Measurements from ENCODE around the gene KREMEN1.
"Not testable (repeated sequence)": the region's sequence is repeated elsewhere in the genome, so short reads cannot be mapped to it uniquely, and the experiment has no call there.

The KREMEN1 gene

GRCh38 chr22:29030618-29031226, 42.1 kb upstream of the KREMEN1 start:
- H3K4me3 ChIP-seq (ENCODE audit: control insufficient read depth, low read depth, low read length), result peak overlapping the region; percentile 50
- TF ChIP-seq, protein P1, sequence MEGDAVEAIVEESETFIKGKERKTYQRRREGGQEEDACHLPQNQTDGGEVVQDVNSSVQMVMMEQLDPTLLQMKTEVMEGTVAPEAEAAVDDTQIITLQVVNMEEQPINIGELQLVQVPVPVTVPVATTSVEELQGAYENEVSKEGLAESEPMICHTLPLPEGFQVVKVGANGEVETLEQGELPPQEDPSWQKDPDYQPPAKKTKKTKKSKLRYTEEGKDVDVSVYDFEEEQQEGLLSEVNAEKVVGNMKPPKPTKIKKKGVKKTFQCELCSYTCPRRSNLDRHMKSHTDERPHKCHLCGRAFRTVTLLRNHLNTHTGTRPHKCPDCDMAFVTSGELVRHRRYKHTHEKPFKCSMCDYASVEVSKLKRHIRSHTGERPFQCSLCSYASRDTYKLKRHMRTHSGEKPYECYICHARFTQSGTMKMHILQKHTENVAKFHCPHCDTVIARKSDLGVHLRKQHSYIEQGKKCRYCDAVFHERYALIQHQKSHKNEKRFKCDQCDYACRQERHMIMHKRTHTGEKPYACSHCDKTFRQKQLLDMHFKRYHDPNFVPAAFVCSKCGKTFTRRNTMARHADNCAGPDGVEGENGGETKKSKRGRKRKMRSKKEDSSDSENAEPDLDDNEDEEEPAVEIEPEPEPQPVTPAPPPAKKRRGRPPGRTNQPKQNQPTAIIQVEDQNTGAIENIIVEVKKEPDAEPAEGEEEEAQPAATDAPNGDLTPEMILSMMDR (IDR thresholded peaks at IDR 0.05; ENCODE audit: control insufficient read depth, insufficient read depth, low read depth, low read length, missing control alignments), result no peak
- DNase-seq (ENCODE audit: low read depth), result peak; percentile 14

GRCh38 chr22:29031227-29032011, 41.4 kb upstream of the KREMEN1 start:
- TF ChIP-seq, protein P1 (IDR thresholded peaks at IDR 0.05; ENCODE audit: control insufficient read depth, insufficient read depth, low read depth, low read length, missing control alignments), result peak; percentile 18
- H3K4me3 ChIP-seq (ENCODE audit: control insufficient read depth, low read depth, low read length), result peak overlapping the region; percentile 50
- peak; percentile 67 for DNase-seq (ENCODE audit: low read depth)

DNA sequence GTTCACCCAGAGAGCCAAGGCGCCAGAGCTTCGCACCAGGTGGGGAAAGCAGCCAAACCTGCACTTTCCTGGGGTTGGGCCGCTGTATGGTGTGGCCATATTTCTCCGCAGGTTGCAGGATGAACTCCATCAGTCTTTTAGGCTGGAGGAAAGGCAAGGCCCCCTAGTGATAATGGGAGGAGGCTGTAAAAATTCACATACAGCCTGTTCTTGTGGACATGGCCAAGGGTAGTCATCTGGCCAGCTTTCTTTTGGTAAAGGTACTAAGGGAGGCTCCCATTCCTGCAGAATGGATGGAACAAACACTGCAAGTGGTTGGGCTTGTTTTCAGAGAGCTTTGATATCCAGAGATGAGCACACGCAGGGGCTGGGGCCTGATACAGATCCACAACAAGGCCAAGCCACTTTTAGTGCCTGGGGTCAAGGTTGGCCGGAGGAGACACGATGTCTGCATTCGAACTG, 40.8 kb upstream of the KREMEN1 start:
- TF ChIP-seq, protein P1 (IDR thresholded peaks at IDR 0.05; ENCODE audit: control insufficient read depth, insufficient read depth, low read depth, low read length, missing control alignments), result no peak
- no peak for DNase-seq (ENCODE audit: low read depth)
- no peak overlapping the region; the same call in 1 of the 2 replicates for H3K4me3 ChIP-seq (ENCODE audit: control insufficient read depth, low read depth, low read length)

DNA sequence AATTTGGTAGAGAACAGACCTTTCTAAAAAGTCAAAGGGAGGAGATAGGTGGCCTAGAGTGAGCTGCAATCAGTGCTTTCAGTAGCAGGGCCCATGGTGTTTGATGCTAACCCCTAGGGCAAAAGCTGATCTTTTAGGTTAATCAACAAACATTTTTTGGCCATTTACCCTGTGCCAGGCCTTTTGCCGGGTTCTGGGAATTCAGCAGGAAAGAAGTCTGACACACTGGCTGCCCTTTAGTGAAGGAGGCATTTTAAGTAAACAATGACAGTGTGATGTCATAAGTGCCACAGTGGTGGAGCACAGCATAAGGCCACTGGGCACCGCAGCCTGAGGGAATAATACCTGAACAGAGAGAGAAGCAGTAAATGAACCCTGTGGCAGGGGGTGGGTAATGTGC, 40.3 kb upstream of the KREMEN1 start:
- DNase-seq (ENCODE audit: low read depth), result no peak

DNA sequence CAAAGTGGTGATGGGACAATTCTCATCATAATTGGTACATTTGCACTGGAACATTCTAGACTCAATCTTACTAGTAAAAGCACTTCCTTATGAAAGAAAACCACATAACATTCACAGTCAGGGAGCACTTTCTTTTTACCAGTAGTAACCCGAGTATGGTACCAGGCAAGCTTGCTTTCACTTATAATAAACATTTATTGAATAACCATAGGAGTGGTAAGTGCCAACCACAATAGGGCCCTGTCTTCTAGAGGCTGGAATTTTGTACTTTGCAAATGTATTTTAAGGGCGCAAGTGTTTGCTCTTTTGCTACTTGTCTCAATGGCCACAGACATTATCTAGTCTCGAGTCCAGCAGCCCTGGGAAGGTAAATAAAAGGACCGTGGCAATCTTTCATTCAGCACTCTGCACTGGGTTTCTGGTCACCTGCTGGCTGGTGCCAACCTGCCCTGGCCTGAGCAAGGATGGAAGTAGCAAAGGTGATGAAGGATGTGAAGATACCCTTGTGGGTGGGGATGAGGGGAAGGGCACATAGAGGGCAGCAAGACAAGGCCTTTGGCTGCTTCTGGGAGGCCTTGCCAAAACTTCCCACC, 35.4 kb upstream of the KREMEN1 start:
- no peak for DNase-seq (ENCODE audit: low read depth)
- H3K4me3 ChIP-seq (ENCODE audit: control insufficient read depth, low read depth, low read length), result no peak overlapping the region
- TF ChIP-seq, protein P1 (IDR thresholded peaks at IDR 0.05; ENCODE audit: control insufficient read depth, insufficient read depth, low read depth, low read length, missing control alignments), result no peak

More for the DNA sequence above, 40.3 kb upstream of the KREMEN1 start:
- TF ChIP-seq, protein P1 (IDR thresholded peaks at IDR 0.05; ENCODE audit: control insufficient read depth, insufficient read depth, low read depth, low read length, missing control alignments), result no peak
- H3K4me3 ChIP-seq (ENCODE audit: control insufficient read depth, low read depth, low read length), result no peak overlapping the region

- no peak for DNase-seq (ENCODE audit: low read depth)
- no peak overlapping the region for H3K4me3 ChIP-seq (ENCODE audit: control insufficient read depth, low read depth, low read length)
- TF ChIP-seq, protein P1 (IDR thresholded peaks at IDR 0.05; ENCODE audit: control insufficient read depth, insufficient read depth, low read depth, low read length, missing control alignments), result no peak
Measured at GRCh38 chr22:29039148-29039547, 33.7 kb upstream of the KREMEN1 start.

DNA sequence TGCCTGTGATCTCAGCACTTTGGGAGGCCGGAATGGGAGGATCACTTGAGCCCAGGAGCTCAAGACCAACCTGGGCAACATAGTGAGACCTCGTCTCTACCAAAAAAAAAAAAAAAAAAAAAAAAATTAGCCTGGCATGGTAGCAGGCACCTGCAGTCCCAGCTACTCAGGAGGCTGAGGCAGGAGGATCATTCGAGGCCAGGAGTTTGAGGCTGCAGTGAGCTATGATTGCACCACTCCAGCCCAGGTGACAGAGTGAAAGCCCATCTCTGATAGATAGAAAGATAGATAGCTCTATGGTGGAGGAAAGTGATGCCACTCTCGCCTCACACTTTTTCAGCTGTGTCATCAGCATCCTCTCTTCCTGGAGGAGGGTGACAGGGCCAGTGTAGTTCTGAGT, 33.2 kb upstream of the KREMEN1 start:
- H3K4me3 ChIP-seq (ENCODE audit: control insufficient read depth, low read depth, low read length); DNase-seq (ENCODE audit: low read depth): not testable (repeated sequence)
